Measurements from ENCODE around the gene RHBDL1.

The RHBDL1 gene

GRCh38 chr16:667113-667779 is 8.2 kb upstream of the RHBDL1 start:
- no peak; the same call in 2 of the 3 replicates for ATAC-seq (ENCODE audit: insufficient read depth, low read depth)
- Histone ChIP-seq H4K20me1 (ENCODE audit: insufficient read depth, low read length) (peaks cover 30% of the 10 kb centered on the region), H2AFZ (ENCODE audit: low read depth, low read length) (peak overlapping the region; percentile 95), H3K4me3 (ENCODE audit: low read depth in 1 of 2, low read length in 2 of 2) (peak overlapping the region; percentile 96 to 97; a peak in 3 of 4 replicates), H3K4me1 (ENCODE audit: insufficient read depth, low read length) (peaks cover 31% of the 10 kb centered on the region), H3K27me3 (ENCODE audit: insufficient read depth, low read length, poor library complexity) (no peaks in the 10 kb centered on the region), H3K9ac (ENCODE audit: low read depth, low read length) (peak overlapping the region; percentile 99), H3K79me2 (ENCODE audit: insufficient read depth, low read length) (peaks cover 40% of the 10 kb centered on the region), H3K4me2 (ENCODE audit: insufficient read depth, low read length) (peak overlapping the region; percentile 95), H3K9me3 (ENCODE audit: insufficient read depth, low read length, severe bottlenecking) (no peaks in the 10 kb centered on the region), H3K27ac (ENCODE audit: low read length) (peak overlapping the region; percentile 78), H3K36me3 (ENCODE audit: insufficient read depth, low read length) (peaks cover 67% of the 10 kb centered on the region)
- TF ChIP-seq CTCF (IDR thresholded peaks at IDR 0.05; ENCODE audit: borderline replicate concordance, extremely low read depth, low read length, poor library complexity, severe bottlenecking) (no peak), EZH2 (IDR thresholded peaks at IDR 0.05; ENCODE audit: borderline replicate concordance, low read depth, low read length, severe bottlenecking) (no peak)
- no peak for DNase-seq

GRCh38 chr16:667780-668518 is 7.5 kb upstream of the RHBDL1 start, which contains the start of gene RHOT2:
RHOT2 (plus strand) TSS chr16:668132; CDS start chr16:668200, 68 bp downstream.
- Histone ChIP-seq H3K79me2 (ENCODE audit: insufficient read depth, low read length) (peaks cover 40% of the 10 kb centered on the region), H3K27ac (ENCODE audit: low read length) (peak within 1 kb of the TSS; percentile 78), H3K4me1 (ENCODE audit: insufficient read depth, low read length) (peaks cover 31% of the 10 kb centered on the region), H3K36me3 (ENCODE audit: insufficient read depth, low read length) (peaks cover 67% of the 10 kb centered on the region), H4K20me1 (ENCODE audit: insufficient read depth, low read length) (peaks cover 37% of the 10 kb centered on the region), H3K4me2 (ENCODE audit: insufficient read depth, low read length) (peak within 1 kb of the TSS; percentile 95), H3K9me3 (ENCODE audit: insufficient read depth, low read length, severe bottlenecking) (no peaks in the 10 kb centered on the region), H3K4me3 (ENCODE audit: low read depth in 1 of 2, low read length in 2 of 2) (peak within 1 kb of the TSS; percentile 96 to 97), H2AFZ (ENCODE audit: low read depth, low read length) (peak within 1 kb of the TSS; percentile 95), H3K27me3 (ENCODE audit: insufficient read depth, low read length, poor library complexity) (no peaks in the 10 kb centered on the region), H3K9ac (ENCODE audit: low read depth, low read length) (peak within 1 kb of the TSS; percentile 99)
- ATAC-seq (ENCODE audit: insufficient read depth, low read depth) (peak; percentile 94), DNase-seq (peak; percentile 93)
- TF ChIP-seq CTCF (IDR thresholded peaks at IDR 0.05; ENCODE audit: borderline replicate concordance, extremely low read depth, low read length, poor library complexity, severe bottlenecking) (peak; percentile 96), EZH2 (IDR thresholded peaks at IDR 0.05; ENCODE audit: borderline replicate concordance, low read depth, low read length, severe bottlenecking) (no peak)

GRCh38 chr16:668519-669171 is 6.8 kb upstream of the RHBDL1 start:
- Histone ChIP-seq H3K4me1 (ENCODE audit: insufficient read depth, low read length) (peaks cover 31% of the 10 kb centered on the region), H4K20me1 (ENCODE audit: insufficient read depth, low read length) (peaks cover 40% of the 10 kb centered on the region), H3K9ac (ENCODE audit: low read depth, low read length) (peak overlapping the region; percentile 99), H3K4me3 (ENCODE audit: low read depth in 1 of 2, low read length in 2 of 2) (peak overlapping the region; percentile 96 to 97; a peak in 3 of 4 replicates), H3K27me3 (ENCODE audit: insufficient read depth, low read length, poor library complexity) (no peaks in the 10 kb centered on the region), H3K4me2 (ENCODE audit: insufficient read depth, low read length) (peak overlapping the region; percentile 95), H3K79me2 (ENCODE audit: insufficient read depth, low read length) (peaks cover 40% of the 10 kb centered on the region), H3K27ac (ENCODE audit: low read length) (peak overlapping the region; percentile 78), H2AFZ (ENCODE audit: low read depth, low read length) (peak overlapping the region; percentile 95), H3K9me3 (ENCODE audit: insufficient read depth, low read length, severe bottlenecking) (no peaks in the 10 kb centered on the region), H3K36me3 (ENCODE audit: insufficient read depth, low read length) (peaks cover 73% of the 10 kb centered on the region)
- DNase-seq (no peak), ATAC-seq (ENCODE audit: insufficient read depth, low read depth) (peak; percentile 18)
- no peak for TF ChIP-seq EZH2 (IDR thresholded peaks at IDR 0.05; ENCODE audit: borderline replicate concordance, low read depth, low read length, severe bottlenecking)
- no peak for TF ChIP-seq CTCF (IDR thresholded peaks at IDR 0.05; ENCODE audit: borderline replicate concordance, extremely low read depth, low read length, poor library complexity, severe bottlenecking)
